NCI-H774 (cell line): ENCODE data around the gene DNAJC13.

Source experiments
- DNase-seq: peaks from one replicate; lab custom pipeline; 2025; lab: John Stamatoyannopoulos, UW

Gene DNAJC13

GRCh38 chr3:132461544-132461943 is 44.2 kb downstream of the DNAJC13 start:
- no peak for DNase-seq

DNA sequence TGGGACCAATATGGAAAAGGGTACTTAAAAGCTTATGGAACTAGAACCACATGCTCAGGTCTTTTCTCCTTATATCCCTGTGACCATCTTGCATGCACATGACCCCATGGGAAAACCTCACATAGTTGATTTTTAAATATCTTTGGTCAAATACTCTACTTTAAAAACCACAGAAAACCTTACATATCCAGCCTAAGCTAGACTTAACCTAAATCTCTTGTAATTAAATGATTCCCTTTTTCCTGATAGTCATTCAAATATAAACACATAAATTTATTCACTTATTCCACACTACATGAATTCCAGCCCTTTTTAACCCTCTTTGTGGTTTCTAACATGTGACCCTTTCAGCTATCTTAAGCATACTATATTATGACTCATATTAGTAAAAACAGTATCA is 46.8 kb downstream of the DNAJC13 start:
- no peak for DNase-seq

GRCh38 chr3:132469326-132469725 is 52.0 kb downstream of the DNAJC13 start:
- no peak for DNase-seq

- no peak for DNase-seq
These were observed 68.8 kb downstream of the DNAJC13 start for GRCh38 chr3:132486099-132486498.

- DNase-seq = no peak
These were observed 70.8 kb downstream of the DNAJC13 start for GRCh38 chr3:132488151-132488550.

DNA sequence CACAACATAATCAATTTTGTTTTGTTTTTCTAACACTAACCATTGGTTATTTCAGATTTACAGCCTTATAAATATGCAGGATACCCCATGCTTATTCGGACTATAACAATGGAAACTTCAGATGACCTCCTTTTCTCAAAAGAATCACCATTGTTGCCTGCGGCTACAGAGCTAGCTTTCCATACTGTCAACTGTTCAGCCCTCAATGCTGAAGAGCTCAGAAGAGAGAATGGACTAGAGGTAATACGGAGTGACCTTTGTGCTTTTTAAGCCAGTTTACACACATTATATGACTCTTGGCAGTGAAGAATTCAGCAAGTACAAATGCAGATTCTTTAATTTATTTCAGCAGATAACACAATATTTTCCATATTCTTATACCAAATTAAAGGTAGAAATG is 81.8 kb downstream of the DNAJC13 start:
- DNase-seq = no peak

DNA sequence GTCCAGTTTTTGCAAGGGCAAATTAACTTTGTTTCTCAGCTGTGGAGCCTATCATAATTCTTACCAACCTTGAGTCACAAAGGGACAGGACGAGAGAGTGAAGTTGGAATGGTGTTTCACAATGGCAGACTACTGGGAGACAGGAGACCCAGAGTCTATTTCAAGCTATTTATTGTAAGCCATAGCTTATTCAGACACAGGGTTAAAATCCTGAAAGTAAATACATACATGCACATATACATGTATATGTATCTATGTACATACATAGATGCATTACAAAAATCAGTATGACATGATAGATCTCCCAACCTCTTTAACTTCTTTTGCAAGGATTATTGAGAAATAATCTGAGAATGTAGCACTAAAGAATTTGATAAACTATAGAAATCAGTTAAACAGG is 86.3 kb downstream of the DNAJC13 start:
- DNase-seq = no peak

DNA sequence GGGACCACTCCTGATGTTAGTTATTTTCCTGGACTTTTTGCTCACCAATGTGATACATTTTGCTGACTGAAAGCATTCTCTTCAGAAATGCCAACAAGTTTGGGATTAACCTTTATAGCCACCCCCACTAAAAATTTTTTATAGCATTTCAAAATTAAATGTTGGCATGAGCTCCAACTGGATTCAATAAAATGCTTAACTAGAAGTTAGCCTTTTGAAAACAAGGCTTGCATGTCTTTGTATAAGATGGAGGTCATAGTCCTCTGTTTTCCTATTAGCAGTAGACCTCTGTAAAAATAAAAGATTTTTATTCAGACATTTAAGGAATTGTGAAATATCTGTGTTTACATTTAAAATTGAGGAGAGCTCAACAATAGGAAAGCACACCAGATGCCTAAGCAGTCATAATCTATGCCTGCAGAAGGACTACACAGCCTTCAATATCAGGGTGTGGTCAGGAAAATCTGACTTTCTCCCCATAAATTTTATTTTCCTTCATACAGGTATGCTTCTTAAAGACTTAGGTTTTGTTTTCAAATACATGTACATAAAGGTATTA is 87.2 kb downstream of the DNAJC13 start:
- no peak for DNase-seq

DNA sequence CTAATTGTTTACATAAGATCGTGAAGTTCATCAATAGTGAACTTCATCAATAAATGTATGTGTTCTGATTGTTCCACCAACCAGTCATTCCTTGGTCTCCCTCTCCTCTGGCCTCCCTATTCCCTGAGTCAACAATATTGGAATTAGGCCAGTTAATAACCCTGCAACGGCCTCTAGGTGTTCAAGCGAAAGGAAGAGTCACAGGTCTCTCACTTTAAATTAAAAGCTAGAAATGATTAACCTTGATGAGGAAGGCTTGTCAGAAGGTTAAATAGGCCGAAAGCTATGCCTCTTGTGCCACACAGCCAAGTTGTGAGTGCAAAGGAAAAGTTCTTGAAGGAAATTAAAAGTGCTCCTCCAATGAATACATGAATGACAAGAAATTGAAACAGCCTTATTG is 90.4 kb downstream of the DNAJC13 start:
- no peak for DNase-seq

DNA sequence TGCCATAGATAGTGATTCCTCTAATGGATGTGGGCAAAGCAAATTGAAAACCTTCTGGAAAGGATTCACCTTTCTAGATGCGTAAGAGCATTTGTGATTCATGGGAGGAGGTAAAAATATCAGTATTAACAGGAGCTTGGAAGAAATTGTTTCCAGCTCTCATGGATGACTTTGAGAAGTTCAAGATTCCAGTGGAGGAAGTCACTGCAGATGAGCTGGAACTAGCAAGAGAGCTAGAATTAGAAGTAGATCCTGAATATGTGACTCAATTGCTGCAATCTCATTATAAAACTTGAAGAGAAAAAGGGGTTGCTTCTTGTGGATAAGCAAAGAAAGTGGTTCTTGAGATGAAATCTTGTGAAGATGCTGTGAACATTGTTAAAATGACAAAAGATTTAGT is 91.8 kb downstream of the DNAJC13 start:
- no peak for DNase-seq

GRCh38 chr3:132509506-132509905 is 92.2 kb downstream of the DNAJC13 start:
- no peak for DNase-seq

GRCh38 chr3:132513057-132513456 is 95.8 kb downstream of the DNAJC13 start:
- DNase-seq = no peak

DNA sequence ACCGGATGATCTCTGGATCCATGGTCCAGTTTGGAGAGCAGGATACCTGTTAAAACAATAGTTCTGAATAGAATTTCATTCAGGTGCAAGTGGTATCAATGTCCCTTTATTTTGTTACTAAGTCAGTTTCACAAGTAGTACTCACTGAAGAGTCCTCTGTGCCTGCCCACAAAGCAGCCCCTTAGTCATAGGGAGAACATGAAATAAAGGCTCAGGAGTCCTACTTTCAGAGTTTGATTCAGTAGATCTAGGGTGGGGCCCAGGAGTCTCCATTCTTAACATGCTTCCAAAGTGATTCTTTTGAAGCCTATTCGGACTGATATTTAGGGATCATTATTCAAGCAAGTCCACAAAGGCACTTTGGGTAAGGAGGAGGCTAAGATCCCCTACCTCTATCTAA is 100.0 kb downstream of the DNAJC13 start:
- no peak for DNase-seq

DNA sequence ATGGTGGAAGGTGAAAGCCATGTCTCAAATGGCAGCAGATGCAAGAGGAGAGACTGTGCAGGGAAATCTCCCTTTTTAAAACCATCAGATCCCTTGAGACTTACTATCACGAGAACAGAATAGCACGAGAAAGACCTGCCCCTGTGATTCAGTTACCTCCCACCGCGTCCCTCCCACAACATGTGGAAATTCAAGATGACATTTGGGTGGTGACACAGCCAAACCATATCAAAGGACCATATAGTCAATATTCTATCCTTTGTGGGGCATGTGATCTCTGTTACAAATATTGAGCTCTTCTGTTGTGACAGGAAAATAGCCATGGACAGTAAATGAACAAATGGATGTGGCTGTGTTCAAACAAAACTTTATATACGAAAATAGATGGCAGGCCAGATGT is 102.6 kb downstream of the DNAJC13 start:
- no peak for DNase-seq

- no peak for DNase-seq
These were observed 104.6 kb downstream of the DNAJC13 start for GRCh38 chr3:132521901-132522300.

DNA sequence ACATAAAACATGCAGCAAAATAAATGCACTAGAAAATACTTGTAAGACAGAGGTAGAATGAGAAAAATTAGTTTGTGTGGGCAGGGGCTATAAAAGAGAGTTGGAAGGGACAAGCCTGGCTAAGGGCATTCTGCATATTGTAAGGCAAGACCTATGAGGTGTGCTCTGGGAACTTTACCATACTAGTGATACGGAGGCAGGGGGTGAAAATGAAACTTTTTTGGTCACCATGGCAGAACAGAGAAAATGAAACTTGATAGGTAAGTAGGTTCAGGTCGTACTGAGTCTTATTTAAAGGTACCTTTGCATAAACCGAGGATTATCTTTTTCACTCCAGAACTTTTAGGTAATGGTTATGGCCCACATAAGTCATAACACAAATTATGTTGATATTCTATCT is 105.1 kb downstream of the DNAJC13 start:
- DNase-seq = no peak

GRCh38 chr3:132530624-132531023 is 113.3 kb downstream of the DNAJC13 start:
- no peak for DNase-seq

GRCh38 chr3:132535575-132536441 is 118.5 kb downstream of the DNAJC13 start:
- peak; percentile 10 for DNase-seq

GRCh38 chr3:132536442-132537153 is 119.3 kb downstream of the DNAJC13 start:
- DNase-seq = no peak

DNA sequence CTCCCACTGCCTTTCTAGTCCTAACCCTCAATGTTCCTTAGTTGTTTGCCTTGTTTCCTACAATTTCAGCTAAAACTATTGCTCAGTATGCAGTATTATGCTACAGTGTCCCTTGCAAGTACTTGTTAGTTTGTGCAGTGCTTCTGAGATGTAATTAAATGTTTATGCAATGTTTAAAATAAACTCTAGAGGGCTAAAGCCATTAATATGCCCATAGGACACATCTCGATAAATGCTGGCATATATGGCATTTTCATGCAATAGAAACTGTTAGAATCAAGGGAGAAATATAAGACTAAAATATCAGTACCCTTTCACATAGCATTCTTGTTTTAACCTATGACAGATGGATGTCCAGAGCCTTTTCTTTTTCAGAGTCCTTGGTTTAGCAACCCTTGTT is 120.0 kb downstream of the DNAJC13 start:
- no peak for DNase-seq

DNA sequence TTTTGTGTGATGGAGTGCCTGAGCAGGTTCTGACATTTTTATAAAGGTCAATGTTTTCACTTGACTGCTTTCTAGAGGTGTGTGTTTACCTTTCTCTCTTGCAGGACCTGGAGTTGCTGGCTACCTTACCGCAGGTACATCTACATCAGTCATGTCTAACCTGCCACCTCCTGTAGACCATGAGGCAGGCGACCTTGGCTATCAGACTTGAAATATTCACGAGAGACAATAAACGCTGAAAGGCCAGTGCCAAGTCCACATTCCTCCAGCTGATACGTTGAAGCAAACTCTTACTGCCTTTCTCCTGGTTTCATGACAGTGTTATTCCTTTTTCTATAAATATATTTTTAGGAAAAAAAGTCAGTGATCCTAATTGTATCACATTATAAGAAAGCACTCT is 120.8 kb downstream of the DNAJC13 start:
- no peak for DNase-seq

GRCh38 chr3:132539681-132540080 is 122.4 kb downstream of the DNAJC13 start:
- no peak for DNase-seq

DNA sequence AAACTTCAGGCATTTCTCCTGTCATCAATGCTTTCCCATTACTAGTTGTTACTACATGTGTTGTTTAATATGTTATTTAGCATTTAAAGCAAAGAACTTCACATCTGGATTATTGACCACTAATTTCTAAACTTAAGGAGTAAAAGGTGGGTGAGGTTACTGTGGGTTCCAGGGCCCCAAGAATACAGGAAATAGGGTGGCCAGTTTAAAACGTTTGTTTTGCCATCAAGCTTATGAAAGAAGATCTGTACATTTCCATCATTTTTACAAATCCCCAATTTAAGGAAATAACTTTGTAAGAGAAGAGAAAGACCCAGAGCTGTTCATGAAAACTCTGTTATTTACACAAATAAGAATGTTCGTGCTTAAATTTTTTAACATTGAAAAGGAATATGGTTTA is 125.3 kb downstream of the DNAJC13 start:
- DNase-seq = no peak
